K562 (cell line): ENCODE results near the gene RAMP2. TPM values are rescaled to one million over a fixed set of nuclear protein-coding genes. Genes with fewer than 3 reads are reported as not detected.

Experiments used
- ATAC-seq: fragments of 200-7000 bp; cut with Tn5 transposase; 3 replicates; pipeline ENCODE4 v1.9.1; 2020; ENCODE audit warnings: moderate library complexity
- BruUV-seq: library from RNA; stranded (reverse); fragments of 400-500 nt; replicated peaks from 2 replicates; lab custom pipeline; 2021; lab: Mats Ljungman, UMichigan
- CTCF ChIA-PET: fragments of 300-600 bp; formaldehyde crosslinking; extraction: SDS; loops from one replicate; lab custom pipeline; 2021; ENCODE audit warnings: low intra/inter-chr PET ratio; lab: Yijun Ruan, JAX
- POLR2A ChIA-PET: fragments of 300-600, 350-650 bp; sonication (Branson Sonifier 250); formaldehyde crosslinking; extraction: SDS; loops from one replicate; lab custom pipeline; 2021; ENCODE audit warnings: antibody characterized with exemption, inconsistent platforms; lab: Yijun Ruan, JAX
- DNase-seq, 4 experiments: peaks; one replicate each; pipeline versions ENCODE4 v3.0.0 to v3.0.0-alpha.2; 2011 to 2018; ENCODE audit warnings: low spot score in 3 of 4, mixed read lengths in 3 of 4; ENCODE audit errors: extremely low read depth in 1 of 4
- FAIRE-seq: peaks from 2 replicates; lab custom pipeline; 2011; peaks lifted over from hg19 to GRCh38; lab: Jason Lieb, UNC
- H2AFZ ChIP-seq: 2 replicates; pipeline ENCODE4 v1.6.0; 2011; ENCODE audit warnings: low read depth, low read length, control low read depth, inconsistent platforms
- H3K27ac ChIP-seq: fragments of 200-600 bp; 3 replicates; pipeline ENCODE4 v1.8.0; 2011; ENCODE audit warnings: low read depth, mild to moderate bottlenecking, control low read depth, inconsistent platforms, low read length, moderate library complexity, mixed read lengths; ENCODE audit errors: extremely low read depth
- H3K27me3 ChIP-seq, 2 experiments: fragments of 300-600 bp in 1 of 2; 2 replicates in 1 of 2; 3 replicates in 1 of 2; pipeline versions ENCODE4 v1.6.0 to v1.8.0; 2011; ENCODE audit warnings: inconsistent platforms in 2 of 2, low read length in 2 of 2, mild to moderate bottlenecking in 1 of 2, mixed read lengths in 1 of 2, moderate library complexity in 1 of 2; ENCODE audit not compliant: control insufficient read depth in 2 of 2, insufficient read depth in 2 of 2
- H3K36me3 ChIP-seq: fragments of 300-600 bp; 3 replicates; pipeline ENCODE4 v1.8.0; 2011; ENCODE audit warnings: mild to moderate bottlenecking, low read length, inconsistent platforms; ENCODE audit not compliant: control insufficient read depth, insufficient read depth
- H3K4me1 ChIP-seq, 2 experiments: fragments of 200-600 bp in 1 of 2; replicated peaks in 1 of 2; 2 replicates in 1 of 2; 3 replicates in 1 of 2; pipeline versions ENCODE4 v1.5.1 to v1.8.0; 2011; ENCODE audit warnings: inconsistent platforms in 2 of 2, low read length in 2 of 2, mild to moderate bottlenecking in 1 of 2, mixed read lengths in 1 of 2, moderate library complexity in 1 of 2; ENCODE audit not compliant: control insufficient read depth in 2 of 2, insufficient read depth in 2 of 2
- H3K4me2 ChIP-seq: 2 replicates; pipeline ENCODE4 v1.6.1; 2011; ENCODE audit warnings: low read length, control low read depth, inconsistent platforms, mixed read lengths; ENCODE audit not compliant: insufficient read depth
- H3K4me3 ChIP-seq: fragments of 200-600 bp; sonication (generic), shearing (Covaris generic); 2 replicates; pipeline ENCODE4 v1.5.1; 2016; ENCODE audit warnings: control low read depth, inconsistent platforms
- H3K79me2 ChIP-seq: fragments of 200-600 bp; 3 replicates; pipeline ENCODE4 v1.8.0; 2011; ENCODE audit warnings: low read length, inconsistent platforms; ENCODE audit not compliant: control insufficient read depth, insufficient read depth
- H3K9ac ChIP-seq, 2 experiments: 2 replicates each; pipeline versions ENCODE4 v1.6.0 to v1.6.1; 2011; ENCODE audit warnings: low read depth in 2 of 2, low read length in 2 of 2, control low read depth in 1 of 2, inconsistent platforms in 1 of 2, mild to moderate bottlenecking in 1 of 2, mixed read lengths in 1 of 2; ENCODE audit not compliant: insufficient read depth in 1 of 2
- H3K9me1 ChIP-seq: one replicate; pipeline ENCODE4 v1.6.0; 2011; ENCODE audit warnings: inconsistent platforms, mild to moderate bottlenecking, low read length, moderate library complexity; ENCODE audit not compliant: control insufficient read depth, insufficient read depth
- H3K9me3 ChIP-seq: replicated peaks from 2 replicates; pipeline ENCODE4 v1.5.1; 2011; ENCODE audit warnings: low read depth, low read length, inconsistent platforms; ENCODE audit not compliant: control insufficient read depth, insufficient read depth
- H4K20me1 ChIP-seq: replicated peaks from 2 replicates; pipeline ENCODE4 v1.6.1; 2011; ENCODE audit warnings: low read length, inconsistent platforms, mixed read lengths; ENCODE audit not compliant: control insufficient read depth, insufficient read depth
- FOXK2 ChIP-seq, 2 experiments: fragments of 450-650 bp; IDR thresholded peaks in 1 of 2; conservative IDR thresholded peaks in 1 of 2; 2 replicates each; pipeline ENCODE4 v1.6.1; 2016; ENCODE audit warnings: low read depth in 2 of 2, mild to moderate bottlenecking in 1 of 2
- MYNN ChIP-seq, 2 experiments: sonication (generic); formaldehyde crosslinking in 1 of 2; IDR thresholded peaks; 2 replicates each; pipeline versions ENCODE4 v1.5.0 to v1.6.1; 2016 to 2020; ENCODE audit warnings: antibody characterized with exemption in 1 of 2, missing genetic modification reagents in 1 of 2
- SNRNP70 ChIP-seq: fragments of 200-400 bp; formaldehyde crosslinking; optimal IDR thresholded peaks from 2 replicates; pipeline ENCODE3; 2017; ENCODE audit warnings: low read depth, low read length
- ZNF217 ChIP-seq: sonication (generic); formaldehyde crosslinking; IDR thresholded peaks from 2 replicates; pipeline ENCODE4 v1.8.0; 2022; ENCODE audit warnings: mild to moderate bottlenecking, missing genetic modification reagents
- ZNF408 ChIP-seq: fragments of 250-450 bp; sonication (Bioruptor Pico); IDR thresholded peaks from 2 replicates; pipeline ENCODE4 v1.4.0; 2020; ENCODE audit warnings: low read depth, mild to moderate bottlenecking, moderate library complexity
- WGBS: fragments of 100-300 bp; shearing (Covaris generic); methylation state at CpG from one replicate; pipeline ENCODE4 v1.1.6; 2016; ENCODE audit warnings: low coverage, mixed read lengths; ENCODE audit not compliant: insufficient coverage; ENCODE audit errors: missing lambda C conversion rate; 5-methylcytosine and 5-hydroxymethylcytosine counted together
- in situ Hi-C: fragments of 300-500 bp; cut with MboI; formaldehyde crosslinking; loops from 4 replicates; pipeline ENCODE4 v1.15.0; 2018; ENCODE audit warnings: inconsistent platforms, mixed read lengths
- intact Hi-C: fragments of 100-400 bp; cut with micrococcal nuclease; formaldehyde crosslinking; loops from 2 replicates; pipeline ENCODE4 v1.14.2; 2022
- polyA plus RNA-seq, 8 experiments: library from polyadenylated mRNA; depleted of rRNA in 4 of 8; stranded (reverse) in 5 of 8; unstranded in 3 of 8; fragments of >200 nt; fragmentation: Nextera tagmentation in 2 of 8; fragmentation: Illumina TruSeq in 1 of 8; extraction: Ambion mirVana in 2 of 8; extraction: Trizol in 1 of 8; gene quantifications; 2 replicates each; pipeline versions ENCODE4 v1.2.1 to v1.2.3, GENCODE V29; 2011 to 2014; ENCODE audit warnings: inconsistent platforms in 1 of 8, missing spikeins in 1 of 8
- total RNA-seq, 7 experiments: library from RNA; depleted of rRNA in 6 of 7; stranded (reverse); fragments of >200 nt in 6 of 7; fragmentation: Illumina TruSeq in 2 of 7; extraction: Trizol in 2 of 7; gene quantifications; 2 replicates each; pipeline versions ENCODE4 v1.2.1 to v1.2.3, GENCODE V29; 2011 to 2021; ENCODE audit warnings: low replicate concordance in 1 of 7

The RAMP2 gene
- total and polyA plus RNA-seq, 9 of the 15 experiments (the other 6 are each of a cell fraction or from before 2014, with no cell fraction given), result not detected

DNA sequence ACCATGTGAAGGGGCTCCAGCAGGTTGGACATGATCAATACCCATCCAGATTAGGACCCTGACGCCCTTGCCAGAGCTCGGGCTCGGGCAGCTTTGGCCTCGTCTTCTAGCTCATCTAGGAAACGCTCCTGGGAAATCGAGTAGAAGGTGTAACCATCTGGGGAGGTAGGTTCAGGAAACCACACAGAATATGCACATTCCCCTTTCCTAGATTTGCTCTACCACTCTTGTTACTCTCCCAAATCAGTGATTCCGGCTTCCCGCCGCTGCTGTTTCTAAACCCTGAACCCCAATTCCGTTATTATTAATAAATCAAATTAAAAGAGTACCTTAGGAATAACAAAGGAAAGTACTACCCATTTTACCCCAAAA, 37.0 kb downstream of the RAMP2 start:
- Histone ChIP-seq H3K4me3 (peak overlapping the region; percentile 73), H3K9me1 (no peaks in the 10 kb centered on the region), H4K20me1 (no peaks in the 10 kb centered on the region), H3K4me1 (peaks cover 19 to 36% of the 10 kb centered on the region in 2 experiments), H3K9me3 (no peaks in the 10 kb centered on the region), H3K4me2 (peak overlapping the region; percentile 94), H3K27me3 (no peaks in the 10 kb centered on the region), H3K27ac (peak overlapping the region; percentile 68), H3K79me2 (peaks cover 17% of the 10 kb centered on the region), H3K9ac (peak overlapping the region; percentile 84 to 99), H2AFZ (peak overlapping the region; percentile 96), H3K36me3 (peaks cover 30% of the 10 kb centered on the region; the same call in 2 of the 3 replicates)
- intact Hi-C loops (no loop called here), in situ Hi-C loops (no loop called here)
- TF ChIP-seq ZNF408 (CRISPR knock-in tag), result no peak
- TF ChIP-seq SNRNP70, result no peak
- TF ChIP-seq ZNF217, result no peak
- TF ChIP-seq FOXK2 (conservative IDR thresholded peaks at IDR 0.05 in 1 of 2, IDR thresholded peaks at IDR 0.05 in 1 of 2; ENCODE audit: low read depth in 2 of 2), result no peak
- 0 out of 2 replicates have a peak, but pooled peaks have one; percentile 7 for TF ChIP-seq MYNN (IDR thresholded peaks at IDR 0.05)
- no peak for TF ChIP-seq MYNN (CRISPR knock-in tag; IDR thresholded peaks at IDR 0.05)
- POLR2A ChIA-PET, result interaction anchor here (0.6 to 6.4 kb wide), 9 partner anchors 11 to 220 kb away, joined by 3 to 47 read pairs (median 4); partner anchors contain the start of genes AOC3, BECN1 and WNK4
- no TSS peak for BruUV-seq
- WGBS, result 6% methylated on average over 10 of the region's 10 CpGs
- DNase-seq (no peak), ATAC-seq (no peak), FAIRE-seq (no peak)
- CTCF ChIA-PET, result no interaction called here
